ENCODE data around the gene TNNI3K.

The TNNI3K gene

DNA sequence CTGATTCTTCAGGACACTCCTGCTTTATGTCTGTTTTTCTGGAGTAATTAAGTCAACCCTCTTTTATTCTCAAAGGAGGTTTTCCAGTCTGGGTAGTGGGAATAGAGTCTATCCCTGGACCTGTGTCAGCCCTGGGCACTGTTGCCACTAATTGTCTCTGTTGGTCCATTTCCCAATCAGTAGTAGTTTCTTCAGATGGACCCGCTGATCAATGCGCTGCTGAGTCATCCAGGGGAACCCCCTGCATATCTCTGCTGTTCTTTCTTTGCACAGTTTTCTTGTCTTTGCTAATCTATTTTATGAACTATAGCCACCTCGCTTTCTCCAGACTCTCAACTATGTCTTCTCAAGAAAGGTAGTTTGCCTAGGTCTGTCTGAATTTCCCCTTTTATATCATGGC, 82.5 kb downstream of the TNNI3K start:
- no peak for DNase-seq

DNA sequence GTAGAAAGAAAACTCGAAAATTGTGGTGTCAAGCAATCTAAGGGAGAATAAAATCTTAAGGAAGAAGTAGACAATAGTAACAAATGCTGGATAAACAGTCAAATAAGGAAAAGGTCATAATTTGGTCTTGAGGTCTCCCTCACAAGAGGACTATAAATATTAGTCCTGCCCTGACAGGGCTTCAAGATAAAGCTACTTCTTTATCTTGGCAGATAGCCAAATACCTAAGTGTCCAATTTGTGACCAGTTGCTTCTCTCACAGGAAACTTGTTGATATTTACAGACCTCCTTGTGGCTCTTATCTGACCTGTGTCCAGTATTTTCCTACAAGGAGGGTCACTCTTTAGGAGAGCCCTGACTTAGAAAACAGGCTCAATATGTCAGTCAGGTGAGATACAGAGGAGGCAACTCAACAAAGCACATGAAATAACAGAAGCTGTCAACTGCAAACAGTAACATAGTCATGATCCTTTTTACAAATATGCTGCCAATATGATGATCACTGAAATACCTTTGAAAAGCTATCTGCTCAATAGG, 88.8 kb downstream of the TNNI3K start:
- DNase-seq = no peak

DNA sequence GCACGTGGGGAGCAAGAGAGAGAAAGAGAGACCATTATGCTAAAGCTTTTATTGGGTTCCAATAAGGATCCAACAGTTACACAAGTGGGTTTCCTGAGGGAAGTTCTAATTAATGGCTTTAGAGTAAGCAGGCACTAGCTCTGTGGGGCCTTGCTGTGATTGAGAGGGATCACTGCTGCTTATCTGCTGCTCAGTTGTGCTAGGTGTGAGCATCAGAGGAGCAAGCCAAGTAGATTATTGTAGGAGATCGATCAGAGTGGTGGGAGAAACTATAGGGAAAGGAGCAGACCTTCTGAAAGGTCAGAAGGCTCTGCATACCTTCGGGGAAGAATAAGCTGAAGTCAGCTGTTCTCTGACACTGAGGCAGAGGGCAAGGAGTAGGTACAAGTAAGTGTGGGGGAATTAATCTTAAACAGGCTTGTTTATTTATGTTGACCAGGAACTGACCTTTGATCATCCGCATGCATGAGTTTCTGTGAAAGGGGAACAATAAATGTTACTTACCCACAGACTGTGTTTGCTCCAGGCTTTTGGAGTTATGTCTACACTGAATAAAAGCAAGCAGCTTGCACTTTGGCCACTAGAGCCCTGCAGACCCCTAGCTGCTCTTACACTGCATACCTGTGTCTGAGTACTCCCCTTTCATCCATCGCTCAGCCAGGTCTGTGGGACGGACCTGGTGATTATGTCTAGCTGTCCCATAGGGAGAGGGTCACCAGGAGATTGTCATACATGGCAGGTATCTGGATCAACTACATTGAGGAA, 89.7 kb downstream of the TNNI3K start:
- no peak for DNase-seq

DNA sequence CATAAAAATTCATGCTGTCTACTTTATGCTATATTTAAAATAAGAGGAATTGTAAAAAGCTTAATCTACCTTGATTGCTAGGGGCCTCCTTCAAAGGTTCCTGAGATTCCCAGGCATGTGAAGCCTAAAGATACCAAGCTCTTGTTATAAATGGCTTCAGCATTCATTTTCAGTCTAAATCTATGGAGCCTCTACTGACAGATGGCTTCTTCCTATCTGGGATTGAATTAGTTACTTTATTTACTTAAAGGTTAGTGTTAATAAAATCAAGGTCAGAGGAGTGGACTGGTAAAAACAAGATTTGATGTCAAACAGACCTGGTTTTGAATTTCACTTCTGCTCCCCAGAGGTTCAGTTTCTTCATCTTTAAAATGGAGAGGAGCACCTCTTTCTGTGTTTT, 93.7 kb downstream of the TNNI3K start:
- DNase-seq = no peak

DNA sequence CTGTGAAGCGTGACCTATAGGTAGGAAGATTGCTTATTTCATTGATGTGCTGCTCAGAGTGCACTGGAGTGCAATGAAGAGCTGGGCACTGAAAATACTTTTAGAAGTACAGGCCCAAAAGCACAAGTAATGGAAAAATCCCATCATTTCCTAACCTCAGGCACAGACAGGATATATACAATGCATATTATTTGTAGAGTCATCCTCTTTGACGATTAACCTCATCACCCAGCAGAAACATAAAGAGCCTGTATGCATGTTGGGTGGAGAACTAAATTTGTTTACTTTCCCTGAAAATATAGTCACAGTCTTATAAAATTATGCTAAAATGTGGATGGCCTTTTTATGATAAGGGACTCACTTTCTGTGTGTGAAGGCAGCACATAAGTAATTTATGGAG, 98.1 kb downstream of the TNNI3K start:
- DNase-seq = no peak

DNA sequence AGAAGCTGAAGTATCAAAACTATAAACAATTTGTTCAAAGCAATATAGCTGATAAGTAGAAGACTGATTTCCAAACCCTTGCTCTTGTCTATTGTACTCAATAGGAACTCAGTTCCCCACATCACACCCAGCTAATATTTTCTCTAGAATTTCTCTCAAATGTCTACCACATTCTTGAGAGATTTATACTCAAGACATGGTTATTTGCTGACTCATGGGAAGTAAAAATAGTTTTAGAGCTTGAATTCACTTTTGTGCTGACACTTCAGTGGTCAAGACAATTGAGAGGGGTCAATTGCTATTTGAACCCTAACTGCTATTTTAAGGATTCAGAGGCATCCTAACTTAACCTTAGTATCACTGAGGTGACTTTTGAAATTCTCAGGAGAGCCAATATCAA, 99.0 kb downstream of the TNNI3K start:
- no peak for DNase-seq

DNA sequence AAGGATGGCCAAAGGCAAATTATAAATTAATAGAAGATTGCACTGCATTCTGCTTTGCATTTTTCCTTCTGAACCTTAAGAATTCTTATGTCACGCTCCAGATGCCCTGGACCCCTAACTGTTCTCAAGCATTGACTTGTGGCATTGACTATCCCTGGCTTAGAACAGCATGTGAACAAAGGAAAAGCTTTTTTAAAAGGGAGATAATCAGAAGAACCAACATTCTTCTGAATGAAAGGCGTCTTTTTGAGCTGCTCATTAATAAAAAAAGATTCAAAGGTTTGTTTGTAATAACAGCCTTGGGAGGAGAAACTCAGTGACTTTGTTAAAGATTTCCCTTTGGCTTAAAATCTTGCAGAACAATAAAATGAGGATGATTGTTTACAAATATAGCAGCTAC, 105.5 kb downstream of the TNNI3K start:
- no peak for DNase-seq

DNA sequence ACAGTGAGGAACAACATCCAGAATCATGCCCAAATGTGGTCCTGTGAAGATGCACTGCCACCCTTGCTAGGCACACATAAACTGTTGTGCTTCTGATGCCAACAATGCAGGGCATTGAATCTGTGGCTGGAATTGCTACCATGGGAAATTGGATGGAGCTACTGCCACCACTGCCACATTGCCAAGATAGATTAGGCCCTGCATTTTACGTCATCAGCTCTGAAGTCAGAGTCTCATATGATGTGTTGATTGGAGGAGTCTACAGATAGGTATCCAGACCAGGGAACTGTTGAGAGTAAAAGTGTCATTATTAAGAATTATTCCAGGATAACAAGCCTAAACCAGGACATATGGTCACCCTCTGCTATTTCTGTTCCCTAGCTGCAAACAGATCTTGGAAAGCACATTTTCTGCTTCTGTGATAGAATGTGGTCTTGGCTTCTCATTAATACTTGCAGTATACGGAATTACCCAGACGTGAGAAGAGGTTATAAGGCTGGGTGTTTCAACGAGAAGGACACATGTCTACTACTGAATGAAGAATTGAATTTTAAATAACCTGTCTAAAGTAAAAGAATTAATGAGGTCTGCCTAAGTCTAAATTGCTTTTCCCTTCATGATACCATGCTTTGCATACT, 106.6 kb downstream of the TNNI3K start:
- no peak for DNase-seq

DNA sequence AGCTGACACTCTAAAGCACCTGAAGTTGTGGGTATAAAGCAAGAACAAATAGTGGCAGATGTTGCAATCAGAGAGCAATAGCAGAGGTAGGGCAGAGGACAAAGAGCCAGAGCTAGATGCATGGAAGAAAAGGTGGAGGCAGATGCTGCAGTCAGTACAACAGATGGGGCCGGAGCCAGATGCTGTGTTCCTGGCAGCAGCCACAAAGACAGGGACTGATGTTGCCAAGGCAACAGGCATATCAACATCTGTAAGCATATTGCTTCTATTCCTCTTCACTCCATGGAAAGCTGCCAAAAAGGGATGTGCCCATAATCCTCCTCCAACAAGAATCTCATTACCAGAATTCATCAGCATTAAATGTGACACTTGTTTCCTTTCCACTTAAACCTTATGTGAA, 108.0 kb downstream of the TNNI3K start:
- DNase-seq = no peak

DNA sequence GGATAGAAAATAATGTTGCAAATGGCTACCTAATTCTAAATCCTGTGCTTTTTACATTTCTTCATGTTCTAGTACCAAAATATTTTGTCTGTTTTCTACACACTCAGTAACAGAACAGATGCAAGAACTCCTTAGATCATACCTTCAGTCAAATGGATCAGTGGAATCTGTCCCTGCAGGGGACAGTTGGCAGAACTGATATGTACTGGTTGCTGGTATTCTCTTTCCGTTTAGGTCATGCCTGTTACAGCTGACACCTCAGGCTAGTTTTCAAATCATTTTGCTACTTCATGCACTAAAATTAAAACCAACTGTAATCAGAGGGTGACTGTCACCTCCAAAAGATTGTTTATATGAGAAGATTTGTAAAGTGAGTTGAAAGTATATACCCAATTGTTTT, 109.2 kb downstream of the TNNI3K start:
- DNase-seq = no peak

DNA sequence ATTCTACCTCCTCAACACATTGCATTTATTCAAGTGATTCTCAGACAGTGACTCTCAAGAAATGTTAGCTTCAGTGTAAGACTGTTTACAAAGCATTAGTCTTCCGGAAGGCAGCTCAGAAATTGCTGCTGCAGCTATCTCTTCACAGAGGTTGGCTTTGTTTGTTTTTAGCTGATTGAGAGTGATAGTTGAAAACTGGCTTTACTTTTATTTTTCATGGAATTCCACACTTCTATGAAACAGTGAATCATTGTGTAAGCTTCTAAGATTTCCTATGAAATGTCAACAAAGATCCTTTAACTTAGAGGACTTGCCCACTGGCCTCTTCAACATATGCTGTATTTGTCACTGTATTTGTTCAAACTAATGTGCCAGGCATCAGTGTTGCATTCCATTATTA, 121.3 kb downstream of the TNNI3K start:
- DNase-seq = no peak

DNA sequence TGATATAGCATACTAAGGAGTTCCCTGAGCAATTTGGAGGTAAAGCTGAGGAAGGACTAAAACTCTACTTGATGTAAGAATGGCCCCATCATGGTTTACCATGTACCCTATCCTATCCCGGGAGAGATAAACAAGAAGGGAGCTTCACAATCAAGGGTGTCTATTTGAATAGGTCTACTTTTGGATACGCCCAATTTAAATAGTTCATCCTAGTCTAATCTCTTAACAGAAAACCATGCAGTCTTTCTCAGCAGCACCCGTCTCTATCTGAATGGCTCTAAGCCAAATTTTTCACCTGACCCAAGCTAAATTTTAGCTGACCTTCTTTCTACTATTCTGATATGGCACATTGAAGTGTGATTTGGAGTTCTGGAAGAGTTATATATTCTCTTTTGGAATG, 122.0 kb downstream of the TNNI3K start:
- DNase-seq = no peak

DNA sequence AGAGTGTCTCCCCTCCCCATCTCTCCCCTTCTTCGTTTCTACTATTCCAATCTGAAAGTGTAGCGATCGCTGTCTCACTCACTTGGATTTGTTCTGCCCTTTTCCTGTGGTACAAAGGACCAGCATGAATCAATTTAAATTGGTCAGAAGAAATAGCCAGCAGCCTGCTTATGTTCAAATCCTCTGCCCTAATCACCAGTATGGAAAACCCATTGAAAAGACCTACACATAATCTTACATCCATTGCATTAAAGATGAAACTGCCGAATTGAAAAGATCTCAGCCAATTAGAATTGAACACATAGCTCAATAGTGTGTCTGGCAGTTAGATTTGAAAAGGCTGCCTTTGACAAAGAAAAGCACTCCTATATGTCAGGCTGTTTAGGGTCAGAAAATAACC, 122.6 kb downstream of the TNNI3K start:
- no peak for DNase-seq

DNA sequence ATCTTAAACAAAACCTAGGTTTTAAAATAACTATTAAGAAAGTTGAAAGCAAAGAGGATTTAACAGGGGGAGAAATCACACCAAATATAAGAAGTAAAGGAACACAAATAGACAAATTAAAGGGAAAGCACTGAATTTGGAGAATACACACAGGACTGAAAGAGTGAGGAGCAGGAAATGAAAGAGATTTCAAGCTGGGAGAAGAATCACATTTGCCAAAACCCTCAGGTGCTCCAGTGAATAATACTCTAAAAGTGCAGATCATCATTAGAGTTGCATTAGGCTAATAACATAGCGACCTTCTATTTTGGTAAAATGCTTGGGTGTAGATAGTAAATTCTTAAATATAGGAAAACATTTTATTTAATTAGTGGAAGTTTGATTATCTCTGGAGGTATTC, 127.5 kb downstream of the TNNI3K start:
- no peak for DNase-seq

DNA sequence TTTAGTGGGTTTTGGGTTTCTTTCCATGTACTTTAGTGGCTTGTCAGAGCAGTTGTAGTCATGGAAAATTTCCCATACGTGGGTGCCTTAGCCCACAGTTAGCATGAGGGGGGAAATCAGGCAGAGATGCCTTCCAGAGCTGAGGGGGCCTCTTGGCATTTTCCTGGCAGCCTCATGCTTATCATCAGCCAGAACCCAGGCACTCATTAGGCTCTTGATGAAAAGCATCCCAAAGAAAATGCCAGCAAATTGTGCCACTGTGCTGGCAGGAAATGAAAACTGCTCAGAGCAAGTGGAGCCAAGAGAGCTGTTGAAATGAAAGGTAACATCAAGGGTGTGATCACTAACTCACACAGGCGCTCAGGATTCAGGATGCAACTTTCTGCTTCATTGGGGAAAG, 128.0 kb downstream of the TNNI3K start:
- DNase-seq = no peak

DNA sequence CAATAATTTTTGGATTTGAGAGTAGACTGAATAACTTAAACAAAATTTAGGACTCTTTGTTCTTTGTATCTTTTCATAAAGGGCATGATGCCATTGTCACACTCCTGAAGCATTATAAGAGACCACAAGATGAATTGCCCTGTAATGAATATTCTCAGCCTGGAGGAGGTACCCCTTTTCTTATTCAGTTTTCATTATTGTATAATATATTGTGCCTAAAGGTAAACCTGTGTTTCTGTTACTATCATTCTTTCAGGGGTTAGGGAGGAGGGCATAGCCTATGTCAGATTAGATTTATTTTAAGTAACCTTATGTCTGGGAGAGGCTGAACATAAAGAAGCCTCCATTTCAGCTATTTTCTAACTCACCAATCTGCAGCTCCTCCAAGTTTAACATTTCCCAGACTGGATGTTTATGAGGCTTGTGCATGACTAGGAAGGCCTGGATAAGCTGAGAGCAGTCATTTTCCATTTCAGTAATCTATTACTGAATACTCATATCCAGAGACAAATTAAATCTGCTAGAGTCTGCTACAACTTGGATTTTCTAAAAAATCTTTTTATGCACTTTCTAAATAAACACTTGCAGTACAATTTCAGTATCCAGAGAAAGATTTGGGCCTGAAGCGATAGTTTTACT, 132.1 kb downstream of the TNNI3K start:
- no peak for DNase-seq

DNA sequence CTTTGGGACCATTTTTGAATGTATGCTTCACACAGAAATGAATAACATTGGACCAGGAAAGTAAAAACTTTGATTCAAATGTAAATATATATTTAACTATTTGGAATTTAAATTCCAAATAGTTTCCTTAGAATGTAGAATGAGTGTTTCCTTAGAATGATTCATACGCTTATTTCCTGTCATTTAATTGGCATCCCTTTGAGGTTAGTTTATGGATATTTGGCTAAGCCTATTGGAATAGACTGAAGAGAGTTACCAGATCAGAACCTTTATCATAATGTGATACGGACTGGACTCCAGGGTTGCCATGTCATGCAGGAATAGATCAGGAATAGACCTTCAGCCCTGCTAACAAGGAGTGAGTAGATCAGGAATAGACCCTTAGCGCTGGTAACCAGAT, 133.1 kb downstream of the TNNI3K start:
- DNase-seq = no peak

DNA sequence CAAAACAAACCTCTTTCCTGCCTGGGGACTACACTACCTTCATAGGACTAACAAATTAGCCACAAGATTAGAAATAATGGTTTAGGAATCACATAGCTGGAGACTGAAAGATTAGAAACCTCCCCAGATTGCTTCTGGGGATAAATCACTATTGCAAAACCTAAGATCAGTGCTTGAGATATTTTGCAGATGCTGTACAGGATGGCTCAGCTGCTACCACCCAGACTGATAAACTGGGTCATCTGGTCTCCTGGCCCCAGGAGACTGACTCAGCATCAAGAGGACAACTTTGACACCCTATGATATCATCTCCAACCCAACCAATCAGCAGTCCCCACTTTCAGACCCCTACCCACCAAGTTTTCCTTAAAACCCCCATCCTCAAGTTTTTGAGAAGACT, 140.2 kb downstream of the TNNI3K start:
- no peak for DNase-seq

DNA sequence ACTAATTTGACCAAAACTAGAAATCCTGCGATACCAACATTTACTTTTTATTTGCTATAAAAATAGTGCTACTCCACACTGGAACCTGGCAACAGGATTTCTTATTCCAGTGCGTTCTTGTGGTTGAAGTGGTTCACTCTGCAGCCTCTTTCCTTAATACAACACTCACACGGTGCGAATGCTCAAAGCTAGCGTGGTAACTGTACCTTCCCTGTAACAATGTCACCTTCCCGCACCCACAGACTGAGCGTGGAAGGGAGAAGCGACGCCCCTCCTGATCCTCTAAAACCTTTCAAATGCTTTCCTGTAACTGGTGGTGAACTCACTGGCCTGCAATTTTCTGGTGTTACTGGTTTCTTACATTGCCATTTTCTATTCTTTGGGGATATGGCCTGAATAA, 145.1 kb downstream of the TNNI3K start:
- DNase-seq = no peak

DNA sequence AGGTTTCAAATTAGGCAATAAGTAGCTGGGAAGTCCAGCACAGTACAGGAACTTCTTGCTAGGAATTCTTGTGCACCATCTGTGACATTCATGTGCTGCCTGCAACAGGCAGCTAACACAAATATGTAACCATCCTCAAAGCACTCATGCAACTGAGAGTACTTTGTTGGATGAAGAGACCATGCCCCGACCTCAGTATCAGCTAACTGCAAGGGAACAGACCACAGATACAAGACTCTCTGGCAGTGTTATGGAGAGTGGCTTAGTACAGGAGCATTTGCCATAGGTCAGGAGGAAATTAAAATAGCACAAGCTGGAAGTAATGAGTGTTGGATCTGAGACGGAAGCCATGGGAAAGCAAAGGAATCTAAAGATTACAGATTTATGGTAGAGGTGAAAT, 153.7 kb downstream of the TNNI3K start:
- no peak for DNase-seq

DNA sequence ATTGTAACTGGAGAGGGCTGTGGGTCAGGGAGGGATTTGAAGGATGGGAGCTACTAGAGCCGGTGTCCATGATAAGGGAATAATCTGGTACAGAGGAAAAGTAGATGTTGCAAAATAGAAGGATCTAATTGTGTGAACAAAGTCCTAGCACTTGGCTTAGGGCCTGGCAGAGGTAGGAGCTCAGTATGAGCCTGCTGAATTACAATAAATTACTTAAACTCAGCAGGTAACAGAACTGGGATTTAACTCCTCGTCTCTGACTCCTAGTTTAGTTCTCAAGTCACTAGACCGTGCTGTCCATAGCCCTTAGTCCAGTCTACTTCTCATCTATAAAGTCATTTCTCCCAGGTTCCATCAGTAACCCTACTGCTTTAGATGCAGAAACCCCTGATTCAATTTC, 157.0 kb downstream of the TNNI3K start:
- no peak for DNase-seq

DNA sequence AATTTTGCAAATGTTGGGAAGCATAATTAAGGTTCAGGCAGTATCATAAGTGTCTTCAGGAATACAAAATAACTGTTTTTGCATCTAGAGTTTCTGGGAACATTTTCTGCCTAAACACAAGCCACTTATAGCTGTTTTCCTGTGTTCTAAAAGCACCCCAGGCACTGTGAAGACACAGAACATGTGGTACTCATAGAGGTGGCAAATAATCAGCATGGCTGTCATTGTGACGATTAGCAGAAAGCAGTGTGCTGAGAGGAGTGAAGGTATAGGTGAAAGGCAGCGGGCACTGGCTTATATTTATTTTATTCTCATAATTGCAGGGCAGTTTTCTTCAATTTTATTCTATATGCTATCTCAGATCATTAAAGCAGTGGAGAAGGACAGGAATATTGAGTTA, 157.7 kb downstream of the TNNI3K start:
- DNase-seq = no peak

DNA sequence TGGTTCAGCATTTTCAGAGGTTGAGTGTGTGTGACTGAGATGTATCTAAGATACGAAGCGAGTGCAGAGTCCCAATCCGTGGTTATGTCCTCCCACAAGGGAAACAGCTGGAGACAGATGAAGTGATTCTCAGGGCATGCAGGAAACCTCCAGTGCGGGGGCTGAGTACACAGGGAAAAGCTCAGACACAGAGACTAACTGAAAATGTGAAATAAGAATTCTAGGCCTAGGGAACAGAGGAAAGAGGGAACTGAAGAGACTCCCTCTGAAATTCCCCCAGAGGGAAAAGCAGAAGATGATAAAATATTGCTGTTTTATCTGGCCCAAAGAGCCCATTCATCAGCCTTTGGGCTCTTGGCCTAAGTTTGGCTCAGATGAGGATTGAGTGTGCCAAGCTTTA, 160.4 kb downstream of the TNNI3K start:
- DNase-seq = no peak

DNA sequence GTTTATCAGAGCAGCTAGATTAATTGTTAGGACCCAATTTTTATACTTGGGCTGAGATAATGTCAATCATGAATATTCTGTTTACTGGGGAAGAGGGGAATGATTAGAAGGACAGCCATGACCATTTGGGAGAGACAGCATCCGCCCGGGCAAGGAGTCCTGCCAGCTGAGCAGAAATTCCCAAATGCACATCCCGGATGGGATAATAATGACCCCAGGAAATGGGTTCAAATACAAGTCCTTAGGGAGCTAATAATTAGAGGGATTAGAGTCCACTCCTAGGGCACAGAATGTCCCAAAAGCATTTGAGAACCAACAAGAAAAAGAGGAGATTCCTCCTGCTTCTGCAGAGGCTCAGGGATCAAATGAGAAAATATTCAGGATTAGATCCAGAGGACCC, 161.3 kb downstream of the TNNI3K start:
- DNase-seq = no peak

Data from activated CD4-positive, alpha-beta T cell treated with anti-CD3 and anti-CD28 coated beads, Interleukin-2, amount 50 U/mL, for 48 hours (primary cell).